Panc1 (cell line): ENCODE results near the gene EFCAB7. TPM values are rescaled to one million over a fixed set of nuclear protein-coding genes. Genes with fewer than 3 reads are reported as not detected.

Experiments used
- ATAC-seq: fragments of 200-7000 bp; cut with Tn5 transposase; 2 replicates; pipeline ENCODE4 v1.9.1; 2020; ENCODE audit warnings: mild to moderate bottlenecking, moderate library complexity
- BruUV-seq: library from RNA; stranded (reverse); fragments of 400-500 nt; replicated peaks from 2 replicates; lab custom pipeline; 2021; lab: Mats Ljungman, UMichigan
- CTCF ChIA-PET: fragments of 300-600 bp; sonication (Branson Sonifier 250); formaldehyde crosslinking; loops from one replicate; lab custom pipeline; 2022; ENCODE audit warnings: antibody characterized with exemption; lab: Charles Lee
- POLR2A ChIA-PET: fragments of 300-600 bp; sonication (Branson Sonifier 250); formaldehyde crosslinking; loops from one replicate; lab custom pipeline; 2022; ENCODE audit warnings: antibody characterized with exemption; lab: Charles Lee
- DNase-seq: peaks from one replicate; pipeline ENCODE4 v3.0.0-alpha.2; 2010; ENCODE audit warnings: low read depth, low spot score
- H3K27ac ChIP-seq: 2 replicates; pipeline ENCODE4 v1.5.1; 2011; ENCODE audit warnings: mild to moderate bottlenecking, low read length, inconsistent platforms
- H3K27me3 ChIP-seq: fragments of 200-500 bp; sonication (Bioruptor generic); 2 replicates; pipeline ENCODE4 v1.6.0; 2014; ENCODE audit warnings: low read length, inconsistent platforms; ENCODE audit not compliant: control insufficient read depth, insufficient read depth
- H3K36me3 ChIP-seq: fragments of 200-500 bp; sonication (Bioruptor generic); 2 replicates; pipeline ENCODE4 v1.5.1; 2014; ENCODE audit warnings: inconsistent platforms, mild to moderate bottlenecking, low read length, moderate library complexity; ENCODE audit not compliant: control insufficient read depth, insufficient read depth
- H3K4me1 ChIP-seq: 2 replicates; pipeline ENCODE4 v1.5.1; 2011; ENCODE audit warnings: inconsistent platforms, mild to moderate bottlenecking, low read length, moderate library complexity; ENCODE audit not compliant: control insufficient read depth, insufficient read depth
- H3K4me3 ChIP-seq, 2 experiments: 2 replicates each; pipeline ENCODE4 v1.5.1; 2011 to 2012; ENCODE audit warnings: low read depth in 2 of 2, low read length in 2 of 2, mild to moderate bottlenecking in 2 of 2, inconsistent platforms in 1 of 2, moderate library complexity in 1 of 2
- H3K9me3 ChIP-seq: fragments of 200-500 bp; sonication (Bioruptor generic); 2 replicates; pipeline ENCODE4 v1.5.1; 2014; ENCODE audit warnings: low read depth, mild to moderate bottlenecking, inconsistent platforms, low read length, moderate library complexity; ENCODE audit not compliant: control insufficient read depth, insufficient read depth
- POLR2AphosphoS5 ChIP-seq: IDR thresholded peaks from 2 replicates; pipeline ENCODE4 v1.6.1; 2012; ENCODE audit warnings: mild to moderate bottlenecking, low read depth, low read length, moderate library complexity
- SIN3A ChIP-seq: IDR thresholded peaks from 2 replicates; pipeline ENCODE4 v1.6.1; 2012; ENCODE audit warnings: low read depth, mild to moderate bottlenecking, low read length, moderate library complexity, borderline replicate concordance; ENCODE audit not compliant: insufficient read depth
- TCF7L2 ChIP-seq: IDR thresholded peaks from 2 replicates; pipeline ENCODE4 v1.6.1; 2011; ENCODE audit warnings: mild to moderate bottlenecking, low read depth, low read length, inconsistent platforms
- in situ Hi-C: cut with HindIII; loops from 2 replicates; pipeline ENCODE4 v1.10.0; 2016; ENCODE audit warnings: low sequenced_read_pairs, low pct_unique_long_range_greater_than_20kb
- intact Hi-C: fragments of 100-400 bp; cut with micrococcal nuclease; formaldehyde crosslinking; loops from one replicate; pipeline ENCODE4 v1.10.0; 2022; ENCODE audit not compliant: unreplicated experiment
- total RNA-seq: library from RNA; stranded (reverse); gene quantifications from one replicate; pipeline ENCODE4 v1.2.1, GENCODE V29; 2021; ENCODE audit not compliant: unreplicated experiment
- TF ChIP-seq, protein P1 (sequence below), 2 experiments: IDR thresholded peaks; 2 replicates each; pipeline ENCODE4 v1.6.1; 2011 to 2012; ENCODE audit warnings: low read depth in 2 of 2, control low read depth in 1 of 2, low read length in 1 of 2, mild to moderate bottlenecking in 1 of 2, moderate library complexity in 1 of 2; ENCODE audit not compliant: insufficient read depth in 1 of 2
- TF ChIP-seq, protein P2 (sequence below): fragments of 450-650 bp; IDR thresholded peaks from 2 replicates; pipeline ENCODE4 v1.5.1; 2017; ENCODE audit warnings: mild to moderate bottlenecking

EFCAB7 gene
- total RNA-seq, 1 experiment from 2014 or later, result 6.6 TPM

DNA sequence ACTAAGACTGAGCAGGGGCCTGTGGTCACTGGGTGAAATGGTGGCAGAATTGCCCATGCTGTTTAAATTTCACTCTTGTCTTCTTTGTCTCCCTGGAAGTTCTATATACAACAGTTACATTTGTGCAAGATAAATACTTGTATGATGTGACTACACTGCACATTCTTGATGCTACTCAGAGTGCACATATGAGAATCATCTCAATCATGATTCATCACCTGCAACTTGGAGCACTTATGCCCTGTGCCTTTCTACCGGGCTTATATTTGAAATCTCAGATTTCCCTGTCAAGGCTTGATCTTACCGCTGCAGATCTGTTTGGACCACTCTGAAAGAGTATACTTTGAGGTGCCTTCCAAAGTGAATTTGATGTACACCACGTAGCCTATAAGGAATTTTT, 80.5 kb downstream of the EFCAB7 start:
- Histone ChIP-seq H3K9me3 (no peaks in the 10 kb centered on the region), H3K4me1 (no peaks in the 10 kb centered on the region), H3K27ac (no peak overlapping the region), H3K36me3 (no peaks in the 10 kb centered on the region), H3K27me3 (no peaks in the 10 kb centered on the region), H3K4me3 (no peak overlapping the region)
- TF ChIP-seq, protein P1, sequence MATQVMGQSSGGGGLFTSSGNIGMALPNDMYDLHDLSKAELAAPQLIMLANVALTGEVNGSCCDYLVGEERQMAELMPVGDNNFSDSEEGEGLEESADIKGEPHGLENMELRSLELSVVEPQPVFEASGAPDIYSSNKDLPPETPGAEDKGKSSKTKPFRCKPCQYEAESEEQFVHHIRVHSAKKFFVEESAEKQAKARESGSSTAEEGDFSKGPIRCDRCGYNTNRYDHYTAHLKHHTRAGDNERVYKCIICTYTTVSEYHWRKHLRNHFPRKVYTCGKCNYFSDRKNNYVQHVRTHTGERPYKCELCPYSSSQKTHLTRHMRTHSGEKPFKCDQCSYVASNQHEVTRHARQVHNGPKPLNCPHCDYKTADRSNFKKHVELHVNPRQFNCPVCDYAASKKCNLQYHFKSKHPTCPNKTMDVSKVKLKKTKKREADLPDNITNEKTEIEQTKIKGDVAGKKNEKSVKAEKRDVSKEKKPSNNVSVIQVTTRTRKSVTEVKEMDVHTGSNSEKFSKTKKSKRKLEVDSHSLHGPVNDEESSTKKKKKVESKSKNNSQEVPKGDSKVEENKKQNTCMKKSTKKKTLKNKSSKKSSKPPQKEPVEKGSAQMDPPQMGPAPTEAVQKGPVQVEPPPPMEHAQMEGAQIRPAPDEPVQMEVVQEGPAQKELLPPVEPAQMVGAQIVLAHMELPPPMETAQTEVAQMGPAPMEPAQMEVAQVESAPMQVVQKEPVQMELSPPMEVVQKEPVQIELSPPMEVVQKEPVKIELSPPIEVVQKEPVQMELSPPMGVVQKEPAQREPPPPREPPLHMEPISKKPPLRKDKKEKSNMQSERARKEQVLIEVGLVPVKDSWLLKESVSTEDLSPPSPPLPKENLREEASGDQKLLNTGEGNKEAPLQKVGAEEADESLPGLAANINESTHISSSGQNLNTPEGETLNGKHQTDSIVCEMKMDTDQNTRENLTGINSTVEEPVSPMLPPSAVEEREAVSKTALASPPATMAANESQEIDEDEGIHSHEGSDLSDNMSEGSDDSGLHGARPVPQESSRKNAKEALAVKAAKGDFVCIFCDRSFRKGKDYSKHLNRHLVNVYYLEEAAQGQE (IDR thresholded peaks at IDR 0.05; ENCODE audit: insufficient read depth in 1 of 2, low read depth in 2 of 2, low read length in 1 of 2), result no peak
- TF ChIP-seq, protein P2, sequence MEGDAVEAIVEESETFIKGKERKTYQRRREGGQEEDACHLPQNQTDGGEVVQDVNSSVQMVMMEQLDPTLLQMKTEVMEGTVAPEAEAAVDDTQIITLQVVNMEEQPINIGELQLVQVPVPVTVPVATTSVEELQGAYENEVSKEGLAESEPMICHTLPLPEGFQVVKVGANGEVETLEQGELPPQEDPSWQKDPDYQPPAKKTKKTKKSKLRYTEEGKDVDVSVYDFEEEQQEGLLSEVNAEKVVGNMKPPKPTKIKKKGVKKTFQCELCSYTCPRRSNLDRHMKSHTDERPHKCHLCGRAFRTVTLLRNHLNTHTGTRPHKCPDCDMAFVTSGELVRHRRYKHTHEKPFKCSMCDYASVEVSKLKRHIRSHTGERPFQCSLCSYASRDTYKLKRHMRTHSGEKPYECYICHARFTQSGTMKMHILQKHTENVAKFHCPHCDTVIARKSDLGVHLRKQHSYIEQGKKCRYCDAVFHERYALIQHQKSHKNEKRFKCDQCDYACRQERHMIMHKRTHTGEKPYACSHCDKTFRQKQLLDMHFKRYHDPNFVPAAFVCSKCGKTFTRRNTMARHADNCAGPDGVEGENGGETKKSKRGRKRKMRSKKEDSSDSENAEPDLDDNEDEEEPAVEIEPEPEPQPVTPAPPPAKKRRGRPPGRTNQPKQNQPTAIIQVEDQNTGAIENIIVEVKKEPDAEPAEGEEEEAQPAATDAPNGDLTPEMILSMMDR, result no peak
- TF ChIP-seq SIN3A (no peak), POLR2AphosphoS5 (no peak), TCF7L2 (no peak)
- BruUV-seq, result no TSS peak
- ATAC-seq (no peak), DNase-seq (no peak)
- ChIA-PET CTCF (no interaction called here), POLR2A (no interaction called here)
- in situ Hi-C loops (no loop called here), intact Hi-C loops (no loop called here)

DNA sequence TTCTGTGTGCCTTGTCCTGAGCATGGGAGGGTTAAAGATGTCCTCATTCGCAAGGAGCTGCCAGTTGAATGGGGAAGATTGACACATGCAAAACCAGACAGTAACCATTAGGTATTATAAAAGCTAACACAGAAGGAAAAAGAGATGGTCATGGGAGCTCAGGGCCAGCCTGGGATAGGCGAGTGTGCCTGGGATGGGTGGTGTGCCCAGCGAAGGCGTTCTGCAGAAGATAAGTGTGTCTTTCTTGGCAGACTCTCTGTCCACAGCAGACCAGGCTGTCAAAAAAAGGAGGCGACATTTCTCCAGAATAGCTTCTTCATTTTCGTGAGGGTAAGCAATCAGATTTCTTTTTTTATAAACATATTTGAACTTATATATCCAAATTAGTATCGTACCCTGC, 84.0 kb downstream of the EFCAB7 start:
- TF ChIP-seq, protein P1 (IDR thresholded peaks at IDR 0.05; ENCODE audit: insufficient read depth in 1 of 2, low read depth in 2 of 2, low read length in 1 of 2), result no peak
- TF ChIP-seq POLR2AphosphoS5, result no peak
- Histone ChIP-seq H3K9me3 (no peaks in the 10 kb centered on the region), H3K27ac (no peak overlapping the region), H3K27me3 (no peaks in the 10 kb centered on the region), H3K4me3 (no peak overlapping the region), H3K36me3 (no peaks in the 10 kb centered on the region), H3K4me1 (peaks cover 9% of the 10 kb centered on the region)
- no TSS peak for BruUV-seq
- ChIA-PET POLR2A (no interaction called here), CTCF (no interaction called here)
- in situ Hi-C loops, result no loop called here
- DNase-seq (no peak), ATAC-seq (no peak)
- intact Hi-C loops, result no loop called here
